Smooth muscle cell of the brain vasculature (primary cell): Measurements from ENCODE around the gene SYTL3.

Experiments used
- DNase-seq: peaks from one replicate; pipeline ENCODE4 v3.0.0-alpha.2; 2012; ENCODE audit warnings: low read depth, low spot score

SYTL3 gene

DNA sequence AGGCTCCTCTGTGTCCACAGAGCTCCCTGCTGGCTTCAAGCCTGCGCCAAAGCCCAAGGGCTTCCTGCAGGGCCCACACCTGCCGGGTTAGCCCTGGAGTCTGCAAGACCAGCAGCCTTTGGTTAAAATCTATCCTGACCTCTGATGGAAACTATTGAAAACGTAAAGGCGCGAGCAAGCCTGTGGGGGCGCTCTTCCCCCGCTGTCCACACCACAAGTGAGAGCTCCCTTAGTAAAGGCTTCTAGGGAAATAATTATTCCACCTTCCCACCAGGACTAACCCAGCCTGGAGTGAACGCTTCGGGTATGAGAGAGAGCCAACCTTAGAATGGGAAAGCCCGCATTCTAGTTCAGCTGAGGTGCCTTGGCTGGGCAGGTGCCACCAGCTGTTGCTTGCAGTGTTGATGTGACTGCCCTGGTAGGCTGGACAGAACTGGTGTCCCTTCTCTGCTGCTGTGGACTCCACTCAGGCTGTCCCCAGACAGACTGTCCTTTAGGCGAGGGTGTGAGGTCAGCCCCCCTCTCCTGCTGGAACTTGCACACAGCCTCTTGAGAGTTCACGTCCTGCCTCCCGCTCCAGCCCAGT, 68.7 kb downstream of the SYTL3 start:
- no peak for DNase-seq

DNA sequence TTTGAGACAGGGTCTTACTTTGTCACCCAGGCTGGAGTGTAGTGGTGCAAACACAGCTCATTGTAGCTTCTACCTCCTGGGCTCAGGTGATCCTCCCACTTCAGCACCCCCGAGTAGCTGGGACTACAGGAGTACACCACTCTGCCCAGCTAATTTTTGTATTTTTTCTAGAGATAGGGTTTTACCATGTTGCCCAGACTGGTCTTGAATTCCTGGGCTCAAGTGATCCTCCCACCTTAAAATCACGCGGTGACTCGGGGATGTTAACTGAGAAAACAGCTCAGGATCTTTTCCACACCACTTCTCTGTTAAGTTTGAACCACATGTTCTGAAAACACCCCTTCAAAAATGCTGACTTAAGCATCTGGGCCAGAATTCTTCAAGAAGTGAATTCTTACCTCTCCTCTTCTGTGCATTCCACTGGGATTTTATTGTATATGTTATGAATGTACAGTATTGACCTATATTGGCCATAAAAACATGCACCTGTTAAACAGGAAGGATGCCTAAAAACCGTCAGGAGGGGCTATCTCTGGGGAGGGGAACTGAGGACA, 72.4 kb downstream of the SYTL3 start:
- no peak for DNase-seq

- DNase-seq = no peak
Measured at GRCh38 chr6:158725704-158726103, 75.8 kb downstream of the SYTL3 start.

DNA sequence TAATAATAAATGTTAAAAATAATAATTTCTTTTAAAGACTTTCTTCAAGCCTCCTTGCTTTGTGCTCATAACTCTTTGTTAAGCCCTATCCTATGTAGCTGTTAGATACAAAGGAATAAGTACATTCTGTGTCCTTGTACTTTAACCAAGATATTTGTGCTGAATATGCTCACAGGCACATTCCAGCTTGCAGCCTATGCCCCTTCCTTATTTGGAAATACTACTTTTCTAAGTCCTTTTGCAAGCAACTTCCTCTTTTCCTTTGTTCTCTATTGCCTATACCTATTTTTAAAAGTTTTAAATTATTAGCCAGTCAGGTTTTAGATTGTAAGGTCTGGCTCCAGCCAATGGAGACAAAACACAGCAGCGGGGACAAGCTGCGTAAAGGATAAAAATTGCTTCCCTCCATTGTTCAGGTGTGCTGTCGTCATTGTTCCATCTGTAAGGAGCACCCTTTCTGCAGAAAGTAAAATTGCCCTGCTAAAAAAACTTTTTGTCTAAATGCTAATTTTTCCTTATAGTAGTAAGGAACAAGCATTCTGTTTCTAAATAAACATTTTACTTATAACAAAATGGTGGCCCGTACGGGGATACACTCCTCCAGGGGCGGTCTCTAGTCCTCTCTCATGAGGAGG, 80.2 kb downstream of the SYTL3 start:
- DNase-seq = no peak

DNA sequence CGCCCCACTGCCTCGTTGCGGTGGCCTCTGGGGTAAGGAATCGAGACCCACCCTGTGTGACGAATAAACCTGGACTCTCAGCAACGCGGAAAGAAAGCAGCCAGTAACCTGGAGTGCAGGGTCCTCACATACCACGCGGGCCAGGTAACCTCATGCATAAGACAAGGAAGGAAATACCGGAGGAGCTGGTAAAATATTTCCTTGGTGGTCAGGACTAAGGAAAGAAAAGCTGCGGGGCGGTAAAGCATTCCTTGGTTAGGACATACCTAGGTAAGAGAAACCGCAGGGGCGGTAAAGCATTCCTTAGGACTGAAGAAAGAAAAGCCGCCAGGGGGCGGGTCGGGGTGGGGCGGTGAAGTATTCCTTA, 80.7 kb downstream of the SYTL3 start:
- DNase-seq = no peak

DNA sequence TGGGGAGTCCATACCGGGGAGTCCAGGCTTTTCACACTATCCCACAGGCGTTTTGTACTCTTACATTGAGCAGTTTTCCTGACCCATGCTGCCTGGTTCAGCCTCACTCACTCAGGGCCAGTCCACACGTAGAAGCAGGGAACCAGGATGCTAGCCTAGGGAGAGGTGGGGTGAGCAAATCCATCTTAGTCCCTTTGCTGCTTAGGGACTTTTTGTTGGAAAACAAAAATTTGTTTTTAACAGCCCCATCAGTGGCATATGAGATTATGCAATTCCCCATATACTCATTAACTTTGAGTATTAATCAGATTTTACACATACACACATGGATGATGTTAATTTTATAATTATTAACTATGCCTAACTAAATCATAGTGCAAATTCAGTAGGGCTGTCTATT, 85.2 kb downstream of the SYTL3 start:
- no peak for DNase-seq

- no peak for DNase-seq
Measured at GRCh38 chr6:158737082-158737709, 87.3 kb downstream of the SYTL3 start.

DNA sequence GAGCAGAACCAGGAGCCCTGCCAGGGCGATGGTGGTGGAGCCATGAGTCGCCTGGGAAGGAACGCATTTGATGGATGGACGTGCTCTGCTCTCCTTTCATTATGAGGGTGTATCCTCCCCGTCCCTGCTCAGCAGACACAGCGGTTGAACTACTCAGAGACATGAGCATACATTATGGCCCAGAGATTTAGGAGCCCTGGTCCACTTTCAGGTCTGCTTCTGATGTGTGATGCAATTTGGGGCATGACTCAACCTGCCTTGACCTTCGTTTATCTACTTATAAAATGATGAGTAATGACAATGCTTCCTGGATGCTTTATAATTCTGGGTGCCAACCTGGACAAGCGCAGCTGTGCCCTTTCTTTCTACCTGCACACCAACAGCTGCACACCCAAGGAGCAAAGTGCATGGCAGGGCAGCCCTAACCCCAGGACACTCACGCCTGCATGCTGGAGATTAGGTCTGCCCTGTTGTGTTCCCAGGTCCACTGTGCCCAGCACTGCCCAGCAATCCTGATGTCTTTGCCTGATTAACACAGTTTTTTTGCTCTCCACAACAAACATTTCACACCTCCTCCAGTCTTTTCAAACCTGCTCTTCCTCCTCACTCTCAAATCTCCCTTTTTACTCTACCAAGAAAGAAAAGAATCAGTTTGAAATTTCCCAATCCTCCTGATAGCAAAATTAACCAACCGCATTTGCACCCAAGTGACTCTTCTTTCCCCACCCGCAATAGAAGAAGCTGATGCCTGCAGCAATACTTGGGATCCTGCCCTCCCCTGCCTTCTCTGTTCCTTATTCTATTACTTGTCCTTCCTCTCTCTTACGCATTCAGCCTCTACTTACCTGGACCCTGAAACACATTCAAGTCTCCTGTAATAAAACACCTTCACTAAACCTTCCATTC, 88.1 kb downstream of the SYTL3 start:
- DNase-seq = no peak

GRCh38 chr6:158739673-158740072, 89.8 kb downstream of the SYTL3 start:
- no peak for DNase-seq

GRCh38 chr6:158743033-158743651, 93.3 kb downstream of the SYTL3 start:
- no peak for DNase-seq

DNA sequence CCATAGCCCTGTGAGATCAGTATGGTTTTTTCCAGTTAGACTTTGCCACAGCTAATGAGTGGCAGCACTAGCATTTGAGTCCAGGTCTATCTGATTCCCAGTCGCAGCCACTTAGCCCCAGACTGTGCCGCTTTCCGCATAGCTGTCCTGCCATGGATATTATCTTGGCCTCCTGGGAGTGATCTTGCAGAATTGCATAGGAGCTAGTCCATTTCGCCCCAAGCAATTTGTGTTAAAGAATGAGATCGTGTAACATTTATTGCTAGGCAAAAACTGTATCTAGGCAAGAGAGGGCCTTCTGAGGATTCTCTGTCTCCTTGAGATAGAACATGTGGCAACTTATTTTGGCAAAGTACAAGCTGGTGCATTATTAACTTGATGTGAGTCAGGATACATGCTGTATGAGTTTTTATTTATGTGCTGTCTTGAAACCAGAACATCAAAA, 95.2 kb downstream of the SYTL3 start:
- DNase-seq = no peak

GRCh38 chr6:158751224-158751623, 101.4 kb downstream of the SYTL3 start:
- DNase-seq = no peak

DNA sequence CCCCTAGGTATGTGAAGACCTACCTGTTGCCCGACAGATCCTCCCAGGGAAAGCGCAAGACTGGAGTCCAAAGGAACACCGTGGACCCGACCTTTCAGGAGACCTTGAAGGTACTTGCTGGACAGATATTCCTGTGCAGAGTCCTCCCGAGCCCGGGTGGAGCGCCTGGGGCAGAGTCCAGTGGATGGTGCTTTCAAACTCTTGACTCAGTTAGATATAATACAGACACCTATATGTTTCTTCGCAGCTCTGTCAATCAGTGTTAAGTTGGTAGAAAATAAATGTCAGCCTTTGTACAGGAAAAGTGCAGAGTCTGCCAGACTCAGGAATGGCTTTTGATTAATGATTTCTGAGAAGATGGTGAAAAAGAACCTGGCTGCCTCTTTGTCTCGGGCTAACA, 102.1 kb downstream of the SYTL3 start:
- DNase-seq = no peak

GRCh38 chr6:158752613-158753012, 102.8 kb downstream of the SYTL3 start:
- DNase-seq = no peak

DNA sequence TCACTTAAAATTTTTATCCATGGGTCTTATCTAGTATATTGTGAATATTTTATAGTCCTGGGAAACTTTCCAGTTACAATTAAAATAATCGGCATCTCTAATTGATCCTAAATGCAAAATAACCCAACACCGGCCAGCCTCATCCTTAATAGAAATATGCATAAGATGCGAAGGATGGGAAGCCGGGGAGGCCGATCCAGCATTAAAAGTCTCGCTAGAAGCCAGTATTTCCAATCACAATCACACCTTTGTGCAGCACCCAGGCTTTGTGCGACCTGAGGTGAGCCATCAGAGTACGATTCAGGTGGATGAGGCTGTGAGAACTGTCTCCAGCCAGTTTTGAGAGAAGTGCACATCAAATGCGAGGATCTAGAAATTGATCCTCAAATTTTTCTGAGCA, 104.0 kb downstream of the SYTL3 start:
- no peak for DNase-seq

DNA sequence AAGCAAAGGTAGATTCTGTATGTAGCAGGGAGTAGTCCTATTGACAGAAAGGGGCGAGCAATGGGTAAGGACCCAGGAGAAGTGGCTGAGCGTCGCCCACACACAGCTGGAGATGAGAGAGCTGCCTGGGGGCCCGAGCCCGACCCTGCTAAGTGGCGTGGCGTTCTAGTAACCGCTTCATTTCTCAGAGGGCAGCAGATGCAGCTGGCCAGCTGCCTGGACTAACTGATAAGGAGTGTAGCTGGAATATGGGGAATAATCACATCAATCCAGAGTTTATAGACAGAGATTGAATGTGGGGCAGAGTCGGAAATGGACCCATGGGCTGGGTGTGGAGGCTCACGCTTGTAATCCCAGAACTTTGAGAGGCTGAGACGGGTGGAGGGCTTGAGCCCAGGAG, 104.9 kb downstream of the SYTL3 start:
- DNase-seq = no peak

DNA sequence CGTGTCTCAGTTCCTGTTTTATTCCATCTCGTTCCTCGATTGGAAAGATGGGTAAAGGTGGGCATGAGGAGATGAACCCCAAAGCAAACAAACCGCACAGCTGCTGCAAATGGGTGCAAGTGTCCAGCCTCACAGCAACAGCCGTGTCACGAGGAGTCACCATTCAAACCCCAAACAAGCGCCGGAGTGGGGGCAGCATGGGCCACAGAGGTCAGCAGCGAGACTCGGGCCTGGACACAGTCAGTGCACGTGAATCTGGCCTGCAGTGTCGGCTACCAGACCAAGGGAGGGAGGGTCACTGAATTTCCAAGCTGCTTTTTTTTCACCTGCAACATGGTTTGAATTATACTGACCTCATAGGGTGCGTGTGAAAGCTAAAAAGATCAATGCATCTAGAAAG, 105.8 kb downstream of the SYTL3 start:
- DNase-seq = no peak

DNA sequence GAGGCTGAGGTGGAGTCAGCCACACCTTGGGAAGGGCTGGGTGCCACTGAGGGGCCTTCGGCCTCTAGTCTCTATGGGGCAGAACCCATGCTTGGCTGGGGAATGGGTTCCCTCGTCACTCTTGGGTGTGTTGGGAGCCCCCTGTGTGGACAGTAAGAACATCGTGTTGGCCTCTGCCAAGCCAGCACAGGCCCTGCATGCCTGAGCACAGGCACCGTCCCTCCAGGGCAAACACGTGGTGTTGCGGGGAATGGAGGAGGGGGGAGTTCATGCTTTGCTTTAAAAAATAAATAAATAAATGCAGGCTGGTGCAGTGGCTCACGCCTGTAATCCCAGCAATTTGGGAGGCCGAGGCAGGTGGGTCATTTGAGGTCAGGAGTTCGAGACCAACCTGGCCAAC, 106.3 kb downstream of the SYTL3 start:
- DNase-seq = no peak

- DNase-seq = no peak
Measured at GRCh38 chr6:158756977-158757752, 107.3 kb downstream of the SYTL3 start.

DNA sequence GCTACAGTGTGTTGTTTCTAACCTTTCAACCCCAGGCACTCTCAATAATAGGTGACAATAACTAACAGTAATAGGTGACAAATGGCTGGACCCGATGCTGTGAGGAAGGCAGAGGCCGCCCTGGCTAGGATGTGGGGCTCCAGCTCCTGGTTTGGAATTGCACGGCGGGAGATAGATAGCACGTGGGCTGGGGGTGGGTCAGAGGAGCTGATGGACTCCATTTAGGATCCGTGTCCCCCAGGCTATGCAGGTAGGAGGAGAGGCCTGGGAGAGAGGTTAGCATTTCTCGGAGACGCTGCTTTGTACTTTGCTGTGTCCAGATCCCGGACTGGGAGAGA, 107.9 kb downstream of the SYTL3 start:
- DNase-seq = no peak

DNA sequence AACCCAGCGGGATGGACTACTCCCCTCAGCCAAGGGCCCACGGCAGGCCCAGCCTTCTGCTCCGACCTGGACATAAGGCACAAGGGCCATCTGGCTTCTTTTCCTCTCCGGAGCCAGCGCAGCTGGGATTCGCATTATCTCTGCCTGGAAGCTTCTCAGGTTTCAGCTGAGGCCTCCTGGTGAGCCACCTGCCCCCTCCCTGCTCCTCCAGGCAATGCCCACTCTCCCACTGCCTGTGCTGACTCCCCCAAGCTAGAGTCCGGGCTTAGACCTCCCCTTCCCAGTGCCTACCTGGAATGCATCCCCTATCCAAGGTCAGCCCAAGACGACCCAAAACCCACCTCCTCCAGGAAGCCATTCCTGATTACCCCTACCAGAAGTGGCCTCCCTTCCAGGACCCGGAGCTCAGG, 108.6 kb downstream of the SYTL3 start:
- no peak for DNase-seq
